HepG2 (cell line): ENCODE results near the gene FTSJ1.
"Not testable (repeated sequence)": the region's sequence is repeated elsewhere in the genome, so short reads cannot be mapped to it uniquely, and the experiment has no call there.

Experiments used
- CTCF ChIP-seq: sonication (generic); formaldehyde crosslinking; IDR thresholded peaks from 2 replicates; pipeline ENCODE4 v1.5.0; 2020; ENCODE audit warnings: mild to moderate bottlenecking, missing genetic modification reagents, moderate library complexity
- FOXK2 ChIP-seq: fragments of 450-650 bp; IDR thresholded peaks from 2 replicates; pipeline ENCODE4 v1.6.1; 2016
- GMEB2 ChIP-seq: IDR thresholded peaks from 2 replicates; pipeline ENCODE4 v1.6.1; 2016; ENCODE audit warnings: missing biosample characterization, missing genetic modification reagents, low read depth
- HOXA5 ChIP-seq: sonication (generic); formaldehyde crosslinking; IDR thresholded peaks from 2 replicates; pipeline ENCODE4 v1.4.0; 2020; ENCODE audit warnings: missing genetic modification reagents
- MYC ChIP-seq: sonication (generic); formaldehyde crosslinking; IDR thresholded peaks from 2 replicates; pipeline ENCODE4 v1.9.0; 2021; ENCODE audit warnings: missing genetic modification reagents, borderline replicate concordance
- NFYB ChIP-seq: sonication (generic); formaldehyde crosslinking; IDR thresholded peaks from 2 replicates; pipeline ENCODE4 v1.4.0; 2020; ENCODE audit warnings: missing genetic modification reagents
- POLR2A ChIP-seq, 2 experiments: IDR thresholded peaks; 2 replicates each; pipeline ENCODE4 v1.6.1; 2011; ENCODE audit warnings: low read depth in 2 of 2, low read length in 2 of 2, mild to moderate bottlenecking in 1 of 2, moderate library complexity in 1 of 2; ENCODE audit not compliant: insufficient read depth in 1 of 2
- PRDM4 ChIP-seq: sonication (generic); formaldehyde crosslinking; IDR thresholded peaks from 2 replicates; pipeline ENCODE4 v1.9.0; 2021; ENCODE audit warnings: missing genetic modification reagents, borderline replicate concordance
- TAF1 ChIP-seq: sonication (generic); formaldehyde crosslinking; IDR thresholded peaks from 2 replicates; pipeline ENCODE4 v1.4.0; 2020; ENCODE audit warnings: missing genetic modification reagents
- UBTF ChIP-seq: sonication (generic); formaldehyde crosslinking; IDR thresholded peaks from 2 replicates; pipeline ENCODE4 v1.4.0; 2020; ENCODE audit warnings: mild to moderate bottlenecking, missing genetic modification reagents
- ZFP90 ChIP-seq: sonication (generic); formaldehyde crosslinking; IDR thresholded peaks from 2 replicates; pipeline ENCODE4 v1.8.0; 2022; ENCODE audit warnings: missing genetic modification reagents, mild to moderate bottlenecking, inconsistent platforms, borderline replicate concordance
- ZKSCAN8 ChIP-seq: IDR thresholded peaks from 2 replicates; pipeline ENCODE4 v1.6.1; 2016; ENCODE audit warnings: borderline replicate concordance, missing genetic modification reagents, missing compliant biosample characterization
- ZNF530 ChIP-seq: sonication (generic); formaldehyde crosslinking; IDR thresholded peaks from 2 replicates; pipeline ENCODE4 v1.5.0; 2020; ENCODE audit warnings: low read depth, mild to moderate bottlenecking, missing genetic modification reagents
- ZNF792 ChIP-seq: IDR thresholded peaks from 2 replicates; pipeline ENCODE4 v1.6.1; 2016

- TF ChIP-seq FOXK2; CTCF (CRISPR knock-in tag); ZNF792 (CRISPR knock-in tag); ZFP90 (CRISPR knock-in tag); NFYB (CRISPR knock-in tag); TAF1 (CRISPR knock-in tag); MYC (CRISPR knock-in tag); ZKSCAN8; HOXA5 (CRISPR knock-in tag); ZNF530 (CRISPR knock-in tag); UBTF (CRISPR knock-in tag); GMEB2 (CRISPR knock-in tag); POLR2A (IDR thresholded peaks at IDR 0.05; ENCODE audit: insufficient read depth in 1 of 2, low read depth in 2 of 2, low read length in 2 of 2); PRDM4 (CRISPR knock-in tag): not testable (repeated sequence)
Measured at GRCh38 chrX:48429606-48430005, 46.4 kb upstream of the FTSJ1 start.
